ENCODE results near the gene FOXRED2.

DNA sequence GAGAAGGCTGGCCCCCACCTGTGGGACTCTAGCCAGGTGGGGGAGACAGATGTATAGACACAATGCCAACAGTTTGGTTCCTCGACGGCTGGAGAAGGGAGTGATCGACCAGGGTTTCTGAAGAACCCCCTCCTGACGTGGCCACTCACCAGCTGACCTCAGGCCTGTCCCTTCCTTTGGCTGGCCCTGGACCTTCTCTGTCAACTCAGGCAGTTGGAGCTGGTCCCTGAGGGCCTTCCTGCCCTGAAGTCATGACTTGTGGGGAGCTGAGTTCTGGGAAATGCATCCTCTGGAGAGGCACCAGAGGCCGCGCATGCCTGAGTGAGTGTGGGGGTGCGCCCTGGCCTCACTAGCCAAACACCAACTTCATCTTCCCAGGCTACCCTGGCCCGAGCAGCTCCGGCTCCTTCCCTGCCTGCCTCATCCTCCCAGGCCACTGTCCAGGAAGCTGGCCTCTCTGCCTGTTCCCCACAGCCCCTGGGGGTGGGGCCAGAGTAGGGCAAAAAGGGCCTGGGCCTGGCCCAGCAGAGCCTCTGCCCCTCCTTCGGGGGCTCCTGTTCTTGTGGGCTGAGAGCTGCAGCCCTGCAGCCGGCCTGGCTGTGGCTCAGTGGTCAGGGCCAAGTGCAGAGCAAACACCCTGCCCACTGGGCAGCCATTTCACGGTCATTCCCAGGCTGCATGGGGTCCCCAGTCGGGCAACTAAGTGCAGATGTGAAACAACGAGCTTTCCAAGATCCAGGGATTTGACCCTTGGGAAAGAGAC, 49.0 kb downstream of the FOXRED2 start:
- TF ChIP-seq POLR2A (IDR thresholded peaks at IDR 0.05; ENCODE audit: low read length) (no peak), GATA1 (IDR thresholded peaks at IDR 0.05; ENCODE audit: low read depth, low read length) (no peak)
